Breast epithelium (tissue), 3 donors: ENCODE results near the gene NRCAM.

Experiments
- POLR2A ChIP-seq: fragments of 450-650 bp; IDR thresholded peaks from one replicate; pipeline ENCODE4 v1.6.1; 2016; ENCODE audit warnings: antibody characterized with exemption, mild to moderate bottlenecking, moderate library complexity
- POLR2AphosphoS5 ChIP-seq, 3 donors: sonication (generic); formaldehyde crosslinking; IDR thresholded peaks; one replicate each; pipeline ENCODE4 v1.6.1; 2017; ENCODE audit warnings: antibody characterized with exemption in 3 of 3

DNA sequence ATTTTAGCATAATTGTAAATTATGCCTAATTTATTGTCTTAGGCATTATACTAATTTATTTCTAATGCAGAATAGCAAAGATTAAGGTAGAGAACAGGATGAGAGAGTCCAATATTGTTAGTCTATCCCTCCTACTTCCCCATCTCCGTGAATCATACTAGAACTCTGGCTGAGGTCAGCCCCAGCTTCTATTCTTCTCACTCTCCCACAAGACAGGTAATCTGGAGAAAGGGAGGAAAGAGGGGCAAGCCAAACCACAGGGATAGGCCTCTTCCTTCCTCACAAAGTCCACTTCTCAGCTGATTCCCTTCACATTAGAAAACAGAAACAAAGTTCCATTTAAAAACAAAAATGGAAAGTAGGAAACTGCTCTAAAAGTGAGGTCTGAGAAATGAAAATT is 208.6 kb downstream of the NRCAM start:
- TF ChIP-seq POLR2A (no peak), POLR2AphosphoS5 (IDR thresholded peaks at IDR 0.05) (no peak)
